Pulmonary artery endothelial cell (primary cell): ENCODE measurements around the gene IL17RC. TPM values are rescaled to one million over a fixed set of nuclear protein-coding genes. Genes with fewer than 3 reads are reported as not detected.

Source experiments
- DNase-seq: peaks from one replicate; pipeline ENCODE4 v3.0.0-alpha.2; 2011; ENCODE audit warnings: low read depth, low spot score
- total RNA-seq: library from RNA; depleted of rRNA; stranded (reverse); fragments of >200 nt; gene quantifications from 2 replicates; pipeline ENCODE4 v1.2.3, GENCODE V29; 2014

The IL17RC gene
- total RNA-seq, 1 donor from 2014 or later = 18.3 TPM

DNA sequence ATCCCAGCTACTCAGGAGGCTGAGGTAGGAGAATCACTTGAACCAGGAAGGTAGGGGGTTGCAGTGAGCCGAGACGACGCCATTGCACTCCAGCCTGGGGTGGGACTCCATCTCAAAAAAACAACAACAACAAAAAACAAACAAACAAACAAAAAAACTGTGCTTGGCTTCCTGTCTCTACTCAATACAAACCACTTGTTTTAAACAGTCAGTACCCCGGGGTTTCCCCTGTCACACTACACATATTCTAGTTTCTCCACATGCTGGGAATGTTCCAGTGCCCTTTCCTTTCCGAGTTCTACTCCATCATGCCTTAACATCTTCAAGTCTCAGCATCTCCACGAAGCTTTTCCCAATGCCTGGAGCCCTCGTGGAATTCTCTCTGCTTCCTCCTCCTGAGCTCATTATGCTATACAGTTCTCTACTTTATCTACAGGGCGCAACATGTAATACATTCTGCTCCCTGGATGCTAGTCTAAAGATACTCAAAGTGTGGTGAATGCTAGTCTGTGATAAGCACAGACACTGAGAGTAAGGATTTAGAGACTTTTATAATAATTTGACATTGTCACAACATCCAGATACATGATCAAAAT lies 61.9 kb downstream of the IL17RC start:
- DNase-seq = no peak

- DNase-seq = no peak
Observed at GRCh38 chr3:9980251-9980650, 63.4 kb downstream of the IL17RC start.

Other genes with a start within 250 kb of the IL17RC start
- gene CPNE9, start 213.3 kb upstream of the IL17RC start, total RNA-seq = not detected in 2 replicates
- gene BRPF1, start 185.4 kb upstream of the IL17RC start, total RNA-seq = 20.7 and 22.6 TPM in 2 replicates
- 18.6 and 19.7 TPM in 2 replicates for gene OGG1, start 167.1 kb upstream of the IL17RC start, total RNA-seq
- 46.7 and 50.6 TPM in 2 replicates for gene CAMK1, start 147.2 kb upstream of the IL17RC start, total RNA-seq
- 30.2 and 37.3 TPM in 2 replicates for gene TADA3, start 124.6 kb upstream of the IL17RC start, total RNA-seq
- gene ARPC4, start 124.0 kb upstream of the IL17RC start, total RNA-seq = 287 and 389 TPM in 2 replicates
- gene TTLL3, start 106.8 kb upstream of the IL17RC start, total RNA-seq = 7.1 and 7.4 TPM in 2 replicates
- gene RPUSD3, start 73.1 kb upstream of the IL17RC start, total RNA-seq = 27.8 and 35.6 TPM in 2 replicates
- not detected in 2 replicates for gene CIDEC, start 36.8 kb upstream of the IL17RC start, total RNA-seq
- gene JAGN1, start 26.5 kb upstream of the IL17RC start, total RNA-seq = 29.0 and 35.3 TPM in 2 replicates
- gene IL17RE, start 14.2 kb upstream of the IL17RC start, total RNA-seq = 0.07 and 0.14 TPM in 2 replicates
- gene CRELD1, start 16.7 kb downstream of the IL17RC start, total RNA-seq = 29.1 and 41.7 TPM in 2 replicates
- 0.88 and 1.1 TPM in 2 replicates for gene PRRT3, start 35.3 kb downstream of the IL17RC start, total RNA-seq
- 44.2 and 100 TPM in 2 replicates for gene EMC3, start 69.7 kb downstream of the IL17RC start, total RNA-seq
- gene FANCD2, start 109.3 kb downstream of the IL17RC start, total RNA-seq = 22.0 and 34.0 TPM in 2 replicates
- not detected in 2 replicates for gene FANCD2OS, start 191.2 kb downstream of the IL17RC start, total RNA-seq
- gene BRK1, start 198.6 kb downstream of the IL17RC start, total RNA-seq = 113 and 170 TPM in 2 replicates
- gene VHL, start 224.7 kb downstream of the IL17RC start, total RNA-seq = 39.0 and 42.8 TPM in 2 replicates
- gene IRAK2, start 247.8 kb downstream of the IL17RC start, total RNA-seq = 26.1 and 29.4 TPM in 2 replicates